Esophagus squamous epithelium (tissue), 4 donors: ENCODE measurements around the gene GMDS.

Source experiments
- CTCF ChIP-seq, 6 experiments: fragments of 450-650 bp in 4 of 6; fragments of 200-600 bp in 2 of 6; sonication (generic) in 2 of 6; IDR thresholded peaks; one replicate each; pipeline ENCODE4 v1.5.1; 2016 to 2019; ENCODE audit warnings: antibody characterized with exemption in 6 of 6, mild to moderate bottlenecking in 4 of 6, moderate library complexity in 4 of 6
- POLR2A ChIP-seq, 4 donors: fragments of 450-650 bp; IDR thresholded peaks; one replicate each; pipeline ENCODE4 v1.6.1; 2017; ENCODE audit warnings: antibody characterized with exemption in 4 of 4, mild to moderate bottlenecking in 4 of 4, moderate library complexity in 3 of 4

- TF ChIP-seq CTCF (IDR thresholded peaks at IDR 0.05) (no peak), POLR2A (IDR thresholded peaks at IDR 0.05) (no peak)
Observed at GRCh38 chr6:2077826-2078225, 167.6 kb downstream of the GMDS start.
